Fibroblast of peridontal ligament (primary cell): Measurements from ENCODE around the gene RHOV.

Source experiments
- DNase-seq: peaks from one replicate; pipeline ENCODE4 v3.0.0-alpha.2; 2010; ENCODE audit errors: extremely low read depth

Gene RHOV

DNA sequence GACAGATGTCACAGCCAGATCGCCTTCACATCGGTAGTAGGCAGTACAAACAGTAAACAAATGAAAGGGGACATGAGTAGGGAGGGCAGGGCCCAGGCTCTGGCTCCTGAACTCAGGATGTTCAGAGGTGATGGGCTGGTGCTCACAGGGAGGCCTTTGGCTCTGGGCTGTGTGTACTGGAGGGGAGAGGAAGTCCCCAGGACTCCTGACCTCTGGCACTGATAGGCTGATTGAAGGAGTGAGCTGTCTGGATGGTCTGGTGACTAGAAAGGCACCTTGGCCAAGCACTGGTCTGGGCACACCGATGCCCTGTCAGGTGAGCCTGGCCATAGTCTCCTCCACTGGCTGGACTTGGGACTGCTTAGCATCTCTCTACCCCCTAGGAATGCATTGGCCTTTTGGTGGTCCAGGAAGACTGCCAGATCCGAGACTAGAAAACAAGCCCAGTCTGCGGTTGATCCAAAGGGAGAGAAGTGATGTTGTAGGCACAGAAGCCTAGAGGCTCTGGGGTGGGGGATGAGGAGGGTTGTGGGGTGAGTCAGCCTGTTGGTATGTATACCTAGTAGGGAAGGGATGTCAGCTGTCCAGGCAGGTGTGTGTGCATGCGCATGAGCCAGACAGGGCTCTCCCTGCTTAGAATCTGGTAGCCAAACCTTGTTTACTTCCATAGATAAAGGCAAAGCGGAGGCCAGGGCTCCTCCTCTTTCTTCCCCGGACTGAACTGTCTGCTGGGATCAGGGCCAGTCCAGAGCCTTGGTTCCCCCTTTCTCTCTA is 28.3 kb downstream of the RHOV start:
- DNase-seq, result no peak

GRCh38 chr15:40845036-40845435 is 29.0 kb downstream of the RHOV start:
- no peak for DNase-seq

DNA sequence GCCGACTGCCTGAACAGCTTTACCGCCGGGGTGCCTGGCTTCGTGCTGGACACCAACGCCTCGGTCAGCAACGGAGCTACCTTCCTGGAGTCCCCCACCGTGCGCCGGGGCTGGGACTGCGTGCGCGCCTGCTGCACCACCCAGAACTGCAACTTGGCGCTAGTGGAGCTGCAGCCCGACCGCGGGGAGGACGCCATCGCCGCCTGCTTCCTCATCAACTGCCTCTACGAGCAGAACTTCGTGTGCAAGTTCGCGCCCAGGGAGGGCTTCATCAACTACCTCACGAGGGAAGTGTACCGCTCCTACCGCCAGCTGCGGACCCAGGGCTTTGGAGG is 29.4 kb downstream of the RHOV start:
- no peak for DNase-seq

DNA sequence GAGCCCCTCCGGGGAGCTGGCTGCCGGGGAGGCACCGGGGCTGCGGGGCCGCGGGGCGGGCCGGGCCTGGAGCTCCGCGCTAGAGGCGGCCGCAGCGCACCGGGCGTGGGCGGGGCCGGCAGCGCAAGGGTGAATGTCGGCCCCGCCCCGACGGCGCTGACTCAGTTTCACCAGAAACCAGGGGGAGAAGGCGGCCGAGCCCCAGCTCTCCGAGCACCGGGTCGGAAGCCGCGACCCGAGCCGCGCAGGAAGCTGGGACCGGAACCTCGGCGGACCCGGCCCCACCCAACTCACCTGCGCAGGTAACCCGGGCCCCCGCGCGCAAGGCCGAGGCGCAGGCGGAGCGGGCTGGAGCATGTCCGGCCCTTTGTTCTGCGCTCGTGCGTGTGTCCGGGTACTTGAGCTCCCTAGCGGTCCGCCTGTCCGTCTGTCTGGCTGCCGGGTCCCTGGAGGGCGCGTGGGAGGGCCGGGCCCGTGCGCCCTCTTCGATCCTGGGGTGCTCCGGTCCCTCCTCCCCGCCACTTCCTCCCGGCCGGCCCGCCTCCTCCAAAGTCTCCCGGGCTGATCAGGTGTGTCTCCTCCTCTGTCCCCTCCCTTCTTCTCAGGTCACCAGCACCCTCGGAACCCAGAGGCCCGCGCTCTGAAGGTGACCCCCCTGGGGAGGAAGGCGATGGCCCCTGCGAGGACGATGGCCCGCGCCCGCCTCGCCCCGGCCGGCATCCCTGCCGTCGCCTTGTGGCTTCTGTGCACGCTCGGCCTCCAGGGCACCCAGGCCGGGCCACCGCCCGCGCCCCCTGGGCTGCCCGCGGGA is 29.9 kb downstream of the RHOV start, which contains the start of gene SPINT1:
SPINT1 (plus strand) TSS at position 164 of the 811 bp plus-strand sequence; CDS start at position 671, 507 bp downstream.
- no peak for DNase-seq

DNA sequence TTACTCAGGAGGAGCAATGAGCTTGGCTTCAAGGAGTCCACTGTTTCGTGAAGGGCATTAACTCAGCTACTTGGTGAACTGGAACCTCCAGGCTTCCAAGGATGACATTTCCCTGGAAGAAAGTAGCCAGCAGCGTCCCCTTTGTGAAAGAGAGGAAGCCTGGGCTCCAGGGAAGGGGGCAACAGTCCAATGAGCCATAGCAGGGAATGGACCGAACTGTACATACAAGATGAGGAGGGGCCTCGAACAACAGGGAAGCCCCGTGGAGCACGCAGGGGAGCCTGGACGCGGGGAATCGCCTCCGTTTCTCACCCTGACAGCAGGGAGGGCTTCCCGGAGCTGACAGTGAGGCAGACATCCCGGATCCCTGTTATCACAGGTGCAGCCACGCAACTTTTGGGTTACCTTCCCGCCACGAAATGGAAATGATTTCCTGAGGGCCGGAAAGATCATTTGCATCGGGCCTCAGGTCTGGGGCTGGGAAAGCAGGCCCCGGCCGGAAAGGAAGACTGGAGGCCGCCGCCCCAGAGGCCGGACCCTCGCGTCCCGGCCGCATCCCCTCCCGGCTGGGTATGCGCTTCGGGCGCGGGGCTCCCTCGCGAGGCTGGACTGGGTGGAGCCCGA is 30.7 kb downstream of the RHOV start:
- DNase-seq, result no peak

DNA sequence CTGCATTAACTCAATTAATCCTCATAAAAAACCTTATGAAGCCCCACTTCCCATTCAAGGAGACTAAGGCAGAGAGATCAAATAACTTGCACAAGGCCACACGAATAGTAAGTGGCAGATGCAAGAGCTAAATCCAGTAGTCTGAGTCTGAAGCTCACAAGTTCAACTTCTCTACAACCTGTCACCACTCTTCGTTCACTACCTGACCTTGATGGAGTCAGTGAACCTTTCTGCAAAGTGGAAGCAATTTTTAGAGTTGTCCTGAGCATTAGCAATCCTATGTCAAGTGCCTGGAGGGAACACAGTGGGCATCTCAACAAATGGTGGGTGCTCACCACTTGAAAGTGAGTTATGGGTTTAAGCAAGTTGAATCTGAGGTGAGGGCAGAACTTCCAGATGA is 32.3 kb downstream of the RHOV start:
- DNase-seq, result no peak

DNA sequence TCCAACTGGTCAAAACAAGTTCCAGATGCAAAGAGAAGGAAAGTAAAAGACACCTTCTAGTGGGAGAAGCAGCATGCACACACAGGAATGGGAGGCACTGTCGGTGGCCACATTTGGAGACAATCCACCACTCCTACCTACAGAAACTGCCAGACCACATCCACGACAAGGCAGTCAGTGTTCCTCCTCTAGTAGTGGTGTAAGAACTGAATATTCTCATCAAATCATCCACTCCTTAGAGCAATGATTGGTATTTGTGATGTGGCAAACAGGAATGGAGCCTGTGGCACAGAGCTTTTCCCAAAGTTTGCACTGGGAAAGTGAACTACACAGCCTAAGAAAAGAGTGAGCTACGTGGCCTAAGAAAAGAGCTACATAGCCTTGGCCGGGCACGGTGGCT is 35.3 kb downstream of the RHOV start:
- peak; percentile 33 for DNase-seq

DNA sequence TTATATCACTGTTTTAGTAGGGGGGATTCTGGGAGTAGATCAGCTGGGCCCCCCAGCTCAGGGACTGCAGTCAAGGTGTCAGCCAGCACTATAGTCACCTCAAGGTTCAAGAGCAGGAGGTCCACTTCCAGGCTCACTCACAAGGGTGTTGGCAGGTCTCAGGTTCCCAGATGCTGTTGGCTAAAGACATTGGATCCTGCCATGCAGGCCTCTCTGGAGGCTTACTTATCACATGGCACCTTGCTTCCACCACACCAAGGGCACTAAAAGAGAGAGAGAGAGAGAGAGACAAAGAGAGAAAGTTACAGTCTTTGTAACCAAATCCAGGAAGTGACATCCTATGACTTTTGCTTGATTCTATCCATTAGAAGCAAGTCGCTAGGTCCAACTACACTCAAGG is 38.0 kb downstream of the RHOV start:
- no peak for DNase-seq

GRCh38 chr15:40832903-40833302 is 41.1 kb downstream of the RHOV start:
- DNase-seq, result no peak

DNA sequence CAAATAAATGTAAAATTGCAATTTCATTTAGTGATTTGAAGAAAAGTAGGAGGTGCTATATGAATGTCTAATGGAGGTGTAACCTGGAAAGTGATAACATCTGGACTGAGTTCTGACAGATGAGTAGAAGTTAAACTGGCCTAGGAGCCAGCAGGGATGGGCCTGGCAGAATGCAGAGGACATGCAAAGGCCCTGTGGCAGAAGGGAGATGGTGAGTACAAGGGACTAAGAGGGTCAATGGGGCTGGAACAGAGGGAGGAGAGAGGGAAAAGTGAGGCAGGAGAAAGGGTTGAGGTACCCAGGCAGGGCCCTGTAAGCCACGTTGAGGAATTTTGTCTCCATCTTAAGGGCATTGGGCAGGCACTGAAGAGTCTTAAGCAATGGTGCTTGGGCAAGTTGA is 42.2 kb downstream of the RHOV start:
- DNase-seq, result no peak

GRCh38 chr15:40830884-40831283 is 43.1 kb downstream of the RHOV start:
- DNase-seq, result no peak

DNA sequence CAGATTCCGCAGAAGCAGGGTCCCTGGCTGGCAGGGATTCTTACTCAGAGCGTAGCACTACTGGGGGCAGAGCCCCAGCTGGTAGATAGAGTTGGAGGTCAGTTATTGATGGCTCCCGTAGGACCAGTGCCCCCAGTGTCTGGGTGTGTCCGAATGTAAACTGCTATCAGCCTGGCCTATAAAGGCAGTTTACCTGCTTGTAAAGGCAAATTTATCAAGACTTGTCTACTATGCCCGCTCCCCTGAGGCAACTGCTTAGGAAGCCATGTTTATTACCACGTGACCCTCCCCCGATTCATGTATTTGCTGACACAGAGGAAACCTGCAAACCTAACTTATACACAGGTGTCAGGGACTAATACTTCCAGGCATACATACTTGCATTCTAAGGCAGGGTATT is 44.9 kb downstream of the RHOV start:
- DNase-seq, result no peak

GRCh38 chr15:40828447-40829036 is 45.5 kb downstream of the RHOV start, which contains the start of gene PPP1R14D:
Gene PPP1R14D, minus strand, starts transcription at chr15:40828708. Its CDS starts 67 bp downstream, at chr15:40828641.
- no peak for DNase-seq

DNA sequence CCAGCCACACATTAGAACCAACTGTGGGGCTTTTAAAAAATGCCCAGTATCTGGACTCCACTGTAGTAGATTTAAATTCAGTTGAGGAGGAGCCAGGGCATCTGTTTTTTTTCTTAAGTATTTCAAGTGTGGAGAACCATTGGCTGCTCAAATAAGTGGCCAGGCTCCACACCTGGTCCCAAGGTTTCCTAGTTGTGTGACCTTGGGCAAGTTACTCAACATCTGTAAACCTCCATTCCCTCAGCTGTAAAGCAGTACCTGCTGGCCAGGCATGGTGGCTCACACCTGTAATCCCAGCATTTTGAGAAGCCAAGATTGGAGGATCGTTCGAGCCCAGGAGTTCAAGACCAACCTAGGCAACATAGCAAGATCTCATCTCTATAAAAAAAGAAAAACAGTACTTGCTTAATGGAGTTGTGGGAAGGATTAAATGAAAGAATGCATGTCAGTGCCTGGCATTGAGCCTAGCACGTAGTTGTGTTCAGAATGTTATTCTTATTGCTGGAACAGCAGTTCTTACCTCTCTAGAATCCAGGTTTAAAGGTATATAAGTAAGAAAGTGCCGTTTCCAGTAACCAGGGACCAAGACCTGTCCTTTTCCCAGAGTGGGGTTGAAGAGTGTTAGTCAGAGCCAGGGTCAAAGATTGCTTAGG is 47.5 kb downstream of the RHOV start:
- peak; percentile 26 for DNase-seq

DNA sequence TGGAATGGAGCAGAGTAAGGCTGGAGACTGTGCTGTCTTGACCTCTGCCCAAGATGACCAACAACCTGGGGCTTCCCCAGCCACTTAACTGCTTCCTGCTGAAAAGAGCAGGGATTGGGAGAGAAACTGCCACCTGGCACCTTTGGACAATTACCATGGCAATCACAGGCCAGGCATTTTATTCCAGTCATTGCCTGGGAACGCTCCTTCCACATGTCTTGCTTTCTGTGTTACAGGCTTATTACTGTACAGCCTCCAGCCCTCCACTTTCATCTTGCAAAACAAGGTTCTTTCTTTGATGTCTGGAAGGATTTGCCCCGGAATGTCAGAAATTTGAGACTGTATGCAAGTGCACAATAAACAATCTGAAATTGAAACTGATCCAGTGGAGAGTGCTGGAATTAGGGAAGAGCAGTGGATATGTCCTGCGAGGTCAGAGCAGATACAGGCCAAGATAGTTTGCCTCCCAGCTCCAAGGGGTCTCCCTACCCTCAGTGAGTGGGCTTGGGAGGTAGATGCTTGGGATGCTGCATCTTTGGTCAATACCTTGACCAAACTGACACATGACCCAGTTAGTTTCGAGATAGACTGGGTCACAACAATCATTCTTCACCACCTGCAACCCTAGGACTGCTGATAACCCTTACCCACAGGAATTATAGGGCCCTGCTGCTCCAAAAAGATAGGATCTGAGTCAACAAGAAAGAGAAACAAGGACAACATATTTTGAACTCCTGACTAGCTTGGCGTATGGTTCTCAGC is 48.2 kb downstream of the RHOV start:
- DNase-seq, result peak; percentile 23

GRCh38 chr15:40823572-40824343 is 50.3 kb downstream of the RHOV start:
- no peak for DNase-seq
